Activated naive CD8-positive, alpha-beta T cell treated with anti-CD3 and anti-CD28 coated beads, Interleukin-2, amount 10 ng/mL, durations not matched to agents 7 days and 5 days (primary cell): ENCODE results near the gene TMEM114. TPM values are rescaled to one million over a fixed set of nuclear protein-coding genes. Genes with fewer than 3 reads are reported as not detected.
"Not testable (repeated sequence)": the region's sequence is repeated elsewhere in the genome, so short reads cannot be mapped to it uniquely, and the experiment has no call there.

Experiments
- ATAC-seq: fragments of 150-1000 bp; cut with Tn5 transposase; one replicate; pipeline ENCODE4 v1.10.0; 2021; ENCODE audit warnings: low read depth, moderate library complexity
- POLR2A ChIA-PET: fragments of 350-600 bp; sonication (Branson Sonifier 250); formaldehyde crosslinking; loops from one replicate; lab custom pipeline; 2021; ENCODE audit warnings: antibody characterized with exemption; lab: Charles Lee
- DNase-seq: peaks from one replicate; pipeline ENCODE4 v3.0.0; 2021
- H3K27ac Mint-ChIP-seq: one replicate; pipeline ENCODE4 v1.8.0; 2022; ENCODE audit warnings: mild to moderate bottlenecking, mixed read lengths
- H3K27me3 Mint-ChIP-seq: one replicate; pipeline ENCODE4 v1.8.0; 2022; ENCODE audit warnings: mild to moderate bottlenecking, moderate library complexity, mixed read lengths
- H3K36me3 Mint-ChIP-seq: one replicate; pipeline ENCODE4 v1.8.0; 2021; ENCODE audit warnings: mild to moderate bottlenecking, mixed read lengths
- H3K4me1 Mint-ChIP-seq: one replicate; pipeline ENCODE4 v1.8.0; 2021; ENCODE audit warnings: mixed read lengths
- H3K4me3 Mint-ChIP-seq: one replicate; pipeline ENCODE4 v1.8.0; 2022; ENCODE audit warnings: mild to moderate bottlenecking, moderate library complexity, mixed read lengths
- H3K9me3 Mint-ChIP-seq: one replicate; pipeline ENCODE4 v1.8.0; 2021; ENCODE audit warnings: mixed read lengths
- total RNA-seq, 2 experiments: library from RNA; stranded (reverse); gene quantifications; one replicate each; pipeline ENCODE4 v1.2.3, GENCODE V29; 2021

TMEM114 gene
- total RNA-seq, 2 experiments from 2014 or later, result not detected

- Mint-ChIP-seq H3K4me1 (peaks cover 12% of the 10 kb centered on the region), H3K27ac (no peak overlapping the region), H3K4me3 (no peak overlapping the region), H3K27me3 (peaks cover 16% of the 10 kb centered on the region), H3K9me3 (no peaks in the 10 kb centered on the region), H3K36me3 (no peaks in the 10 kb centered on the region)
- no peak for DNase-seq
- ATAC-seq, result no peak
- POLR2A ChIA-PET, result no interaction called here
These were observed 12.5 kb downstream of the TMEM114 start for GRCh38 chr16:8577678-8578304.

- Mint-ChIP-seq H3K36me3 (no peaks in the 10 kb centered on the region), H3K9me3 (no peaks in the 10 kb centered on the region), H3K4me1 (peaks cover 8% of the 10 kb centered on the region), H3K27me3 (peaks cover 16% of the 10 kb centered on the region), H3K27ac (no peak overlapping the region), H3K4me3 (no peak overlapping the region)
- DNase-seq (no peak), ATAC-seq (no peak)
- POLR2A ChIA-PET, result no interaction called here
These were observed 13.9 kb downstream of the TMEM114 start for GRCh38 chr16:8576141-8577004.

- POLR2A ChIA-PET, result no interaction called here
- Mint-ChIP-seq H3K36me3 (no peaks in the 10 kb centered on the region), H3K4me3 (no peak overlapping the region), H3K9me3 (no peaks in the 10 kb centered on the region), H3K27ac (no peak overlapping the region), H3K27me3 (peaks cover 16% of the 10 kb centered on the region), H3K4me1 (peaks cover 8% of the 10 kb centered on the region)
- ATAC-seq, result no peak
- no peak for DNase-seq
These were observed 14.9 kb downstream of the TMEM114 start for GRCh38 chr16:8575399-8575798.

GRCh38 chr16:8572919-8573724 lies 17.2 kb downstream of the TMEM114 start:
- Mint-ChIP-seq H3K27ac (peak overlapping the region; percentile 56), H3K36me3 (no peaks in the 10 kb centered on the region), H3K4me1 (peaks cover 8% of the 10 kb centered on the region), H3K27me3 (peaks cover 19% of the 10 kb centered on the region), H3K9me3 (no peaks in the 10 kb centered on the region), H3K4me3 (no peak overlapping the region)
- DNase-seq (no peak), ATAC-seq (no peak)
- POLR2A ChIA-PET, result no interaction called here

GRCh38 chr16:8572063-8572918 lies 18.0 kb downstream of the TMEM114 start:
- H3K27me3 Mint-ChIP-seq, result peaks cover 16% of the 10 kb centered on the region
- H3K4me1 Mint-ChIP-seq, result peaks cover 13% of the 10 kb centered on the region

GRCh38 chr16:8571061-8571596 lies 19.2 kb downstream of the TMEM114 start:
- no peak overlapping the region for H3K4me3 Mint-ChIP-seq
- POLR2A ChIA-PET, result no interaction called here
- H3K36me3 Mint-ChIP-seq, result no peaks in the 10 kb centered on the region
- no peaks in the 10 kb centered on the region for H3K9me3 Mint-ChIP-seq
- ATAC-seq (no peak), DNase-seq (no peak)
- no peak overlapping the region for H3K27ac Mint-ChIP-seq
- H3K27me3 Mint-ChIP-seq, result peaks cover 16% of the 10 kb centered on the region
- H3K4me1 Mint-ChIP-seq, result peaks cover 13% of the 10 kb centered on the region

More at GRCh38 chr16:8572063-8572918, 18.0 kb downstream of the TMEM114 start:
- ATAC-seq, result no peak
- Mint-ChIP-seq H3K27ac (no peak overlapping the region), H3K4me3 (no peak overlapping the region), H3K9me3 (no peaks in the 10 kb centered on the region), H3K36me3 (no peaks in the 10 kb centered on the region)
- POLR2A ChIA-PET, result no interaction called here
- no peak for DNase-seq

- H3K9me3 Mint-ChIP-seq, H3K27ac Mint-ChIP-seq, POLR2A ChIA-PET: not testable (repeated sequence)
These were observed 19.9 kb downstream of the TMEM114 start for GRCh38 chr16:8570393-8570792.

GRCh38 chr16:8569650-8570346 lies 20.5 kb downstream of the TMEM114 start:
- no peaks in the 10 kb centered on the region for H3K9me3 Mint-ChIP-seq
- POLR2A ChIA-PET, result no interaction called here
- ATAC-seq (no peak), DNase-seq (no peak)
- peaks cover 13% of the 10 kb centered on the region for H3K4me1 Mint-ChIP-seq
- no peaks in the 10 kb centered on the region for H3K36me3 Mint-ChIP-seq
- H3K27ac Mint-ChIP-seq, result no peak overlapping the region
- peaks cover 16% of the 10 kb centered on the region for H3K27me3 Mint-ChIP-seq
- H3K4me3 Mint-ChIP-seq, result no peak overlapping the region

More at GRCh38 chr16:8570393-8570792, 19.9 kb downstream of the TMEM114 start:
- Mint-ChIP-seq H3K27me3 (peaks cover 16% of the 10 kb centered on the region), H3K4me1 (peaks cover 13% of the 10 kb centered on the region)
- not testable (repeated sequence) for DNase-seq, H3K36me3 Mint-ChIP-seq, ATAC-seq, H3K4me3 Mint-ChIP-seq

GRCh38 chr16:8568231-8568617 lies 22.1 kb downstream of the TMEM114 start:
- H3K4me1 Mint-ChIP-seq, result peaks cover 7% of the 10 kb centered on the region
- POLR2A ChIA-PET, result no interaction called here
- peaks cover 8% of the 10 kb centered on the region for H3K27me3 Mint-ChIP-seq
- no peaks in the 10 kb centered on the region for H3K36me3 Mint-ChIP-seq
- DNase-seq, result no peak
- H3K4me3 Mint-ChIP-seq, result no peak overlapping the region
- no peak for ATAC-seq
- no peaks in the 10 kb centered on the region for H3K9me3 Mint-ChIP-seq
- no peak overlapping the region for H3K27ac Mint-ChIP-seq

GRCh38 chr16:8567355-8568230 lies 22.7 kb downstream of the TMEM114 start:
- POLR2A ChIA-PET, result interaction anchor here (0.5 kb wide), 1 partner anchor 303 kb away, joined by 3 read pairs; no protein-coding TSS in a partner anchor
- Mint-ChIP-seq H3K9me3 (no peaks in the 10 kb centered on the region), H3K4me1 (peaks cover 5% of the 10 kb centered on the region), H3K27ac (peak overlapping the region; percentile 32), H3K4me3 (no peak overlapping the region), H3K27me3 (peaks cover 6% of the 10 kb centered on the region), H3K36me3 (no peaks in the 10 kb centered on the region)
- ATAC-seq (peak; percentile 88), DNase-seq (peak; percentile 75)

- POLR2A ChIA-PET, result interaction anchor here (0.7 kb wide), 1 partner anchor 108 kb away, joined by 4 read pairs; no protein-coding TSS in a partner anchor
- DNase-seq (no peak), ATAC-seq (no peak)
- Mint-ChIP-seq H3K4me1 (peaks cover 5% of the 10 kb centered on the region), H3K9me3 (no peaks in the 10 kb centered on the region), H3K27me3 (peaks cover 2% of the 10 kb centered on the region), H3K27ac (no peak overlapping the region), H3K36me3 (no peaks in the 10 kb centered on the region), H3K4me3 (no peak overlapping the region)
These were observed 24.8 kb downstream of the TMEM114 start for GRCh38 chr16:8565498-8565897.
